SK-N-SH (cell line): ENCODE data around the gene RHOH.

Source experiments
- TF ChIP-seq, protein P1 (sequence below): fragments of 150-350 bp; IDR thresholded peaks from 2 replicates; pipeline ENCODE4 v1.6.1; 2016; ENCODE audit warnings: mild to moderate bottlenecking, low read depth, low read length
- TF ChIP-seq, protein P2 (sequence below): fragments of 150-350 bp; IDR thresholded peaks from 2 replicates; pipeline ENCODE4 v1.6.1; 2017; ENCODE audit warnings: antibody characterized with exemption, low read length, low read depth, borderline replicate concordance

DNA sequence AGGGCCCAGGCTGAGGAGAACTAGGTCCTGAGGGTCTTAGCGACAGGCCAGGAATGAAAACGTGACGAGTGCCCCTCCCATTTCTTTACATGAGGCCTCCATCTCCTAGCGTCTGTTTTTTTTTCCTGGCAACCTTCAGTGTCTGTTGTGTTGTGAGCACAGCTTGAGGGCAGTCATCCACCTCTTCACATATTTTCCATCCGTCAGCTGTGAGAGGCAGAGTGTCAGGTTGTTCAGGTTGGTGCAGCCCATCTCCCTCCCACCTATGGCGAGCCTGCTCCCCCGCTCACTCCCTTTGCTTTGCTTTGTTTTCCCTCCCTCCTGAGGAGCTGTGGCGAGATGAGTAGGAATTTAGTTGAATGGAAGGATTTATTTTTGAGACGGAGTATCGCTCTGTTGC is 86.6 kb downstream of the RHOH start:
- TF ChIP-seq, protein P1, sequence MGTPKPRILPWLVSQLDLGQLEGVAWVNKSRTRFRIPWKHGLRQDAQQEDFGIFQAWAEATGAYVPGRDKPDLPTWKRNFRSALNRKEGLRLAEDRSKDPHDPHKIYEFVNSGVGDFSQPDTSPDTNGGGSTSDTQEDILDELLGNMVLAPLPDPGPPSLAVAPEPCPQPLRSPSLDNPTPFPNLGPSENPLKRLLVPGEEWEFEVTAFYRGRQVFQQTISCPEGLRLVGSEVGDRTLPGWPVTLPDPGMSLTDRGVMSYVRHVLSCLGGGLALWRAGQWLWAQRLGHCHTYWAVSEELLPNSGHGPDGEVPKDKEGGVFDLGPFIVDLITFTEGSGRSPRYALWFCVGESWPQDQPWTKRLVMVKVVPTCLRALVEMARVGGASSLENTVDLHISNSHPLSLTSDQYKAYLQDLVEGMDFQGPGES: no peak
- TF ChIP-seq, protein P2, sequence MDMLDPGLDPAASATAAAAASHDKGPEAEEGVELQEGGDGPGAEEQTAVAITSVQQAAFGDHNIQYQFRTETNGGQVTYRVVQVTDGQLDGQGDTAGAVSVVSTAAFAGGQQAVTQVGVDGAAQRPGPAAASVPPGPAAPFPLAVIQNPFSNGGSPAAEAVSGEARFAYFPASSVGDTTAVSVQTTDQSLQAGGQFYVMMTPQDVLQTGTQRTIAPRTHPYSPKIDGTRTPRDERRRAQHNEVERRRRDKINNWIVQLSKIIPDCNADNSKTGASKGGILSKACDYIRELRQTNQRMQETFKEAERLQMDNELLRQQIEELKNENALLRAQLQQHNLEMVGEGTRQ: no peak
